HEK293 (cell line): Measurements from ENCODE around the gene SRC.

Source experiments
- CTCF ChIA-PET: fragments of 350-600 bp; formaldehyde crosslinking; extraction: SDS; loops from one replicate; lab custom pipeline; 2021; ENCODE audit warnings: antibody characterized with exemption; lab: Yijun Ruan, JAX
- POLR2A ChIA-PET: fragments of 300-600 bp; formaldehyde crosslinking; extraction: SDS; loops from one replicate; lab custom pipeline; 2020; ENCODE audit warnings: antibody characterized with exemption, inconsistent platforms; lab: Yijun Ruan, JAX
- H3K27ac ChIP-seq: fragments of 200-500 bp; sonication (Bioruptor generic); 2 replicates; pipeline ENCODE4 v1.5.1; 2014; ENCODE audit warnings: low read depth, low read length, control low read depth, inconsistent platforms; ENCODE audit errors: extremely low read depth
- H3K36me3 ChIP-seq, 2 experiments: fragments of 200-500 bp in 1 of 2; sonication (Bioruptor generic) in 1 of 2; 1 replicate in 1 of 2; 2 replicates in 1 of 2; pipeline ENCODE4 v1.5.1; 2014 to 2017; ENCODE audit warnings: inconsistent platforms in 2 of 2, low read length in 2 of 2; ENCODE audit not compliant: control insufficient read depth in 2 of 2, insufficient read depth in 1 of 2
- H3K4me1 ChIP-seq: fragments of 200-500 bp; sonication (Bioruptor generic); 2 replicates; pipeline ENCODE4 v1.5.1; 2014; ENCODE audit warnings: mild to moderate bottlenecking, low read length, inconsistent platforms; ENCODE audit not compliant: control insufficient read depth, insufficient read depth
- H3K4me3 ChIP-seq: 2 replicates; pipeline ENCODE4 v1.5.1; 2011; ENCODE audit warnings: low read depth, mild to moderate bottlenecking, control low read depth, low read length, moderate library complexity
- H3K9me3 ChIP-seq: fragments of 200-500 bp; sonication (Bioruptor generic); 2 replicates; pipeline ENCODE4 v1.5.1; 2014; ENCODE audit warnings: low read depth, low read length, inconsistent platforms; ENCODE audit not compliant: control insufficient read depth, insufficient read depth
- EGR2 ChIP-seq: fragments of 450-650 bp; formaldehyde crosslinking; IDR thresholded peaks from 2 replicates; pipeline ENCODE4 v1.5.1; 2016; ENCODE audit warnings: low read depth, missing biosample characterization, missing genetic modification characterization
- ELK4 ChIP-seq: IDR thresholded peaks from 2 replicates; pipeline ENCODE4 v1.6.1; 2011; ENCODE audit warnings: mild to moderate bottlenecking, low read depth, low read length, borderline replicate concordance
- GLIS2 ChIP-seq: fragments of 450-650 bp; formaldehyde crosslinking; IDR thresholded peaks from 2 replicates; pipeline ENCODE4 v1.5.1; 2016; ENCODE audit warnings: missing biosample characterization, missing genetic modification characterization
- HOXD13 ChIP-seq: sonication (generic); formaldehyde crosslinking; IDR thresholded peaks from 2 replicates; pipeline ENCODE4 v1.8.0; 2022; ENCODE audit warnings: missing genetic modification reagents, borderline replicate concordance
- KLF8 ChIP-seq: fragments of 450-650 bp; formaldehyde crosslinking; IDR thresholded peaks from 2 replicates; pipeline ENCODE4 v1.5.1; 2016; ENCODE audit warnings: missing biosample characterization, missing genetic modification characterization
- MYNN ChIP-seq: fragments of 450-650 bp; formaldehyde crosslinking; IDR thresholded peaks from 2 replicates; pipeline ENCODE4 v1.5.1; 2016; ENCODE audit warnings: missing biosample characterization, missing genetic modification characterization, borderline replicate concordance
- OSR2 ChIP-seq: fragments of 450-650 bp; formaldehyde crosslinking; IDR thresholded peaks from 2 replicates; pipeline ENCODE4 v1.5.1; 2016; ENCODE audit warnings: missing biosample characterization, missing genetic modification characterization
- REST ChIP-seq: fragments of 450-650 bp; formaldehyde crosslinking; IDR thresholded peaks from 2 replicates; pipeline ENCODE4 v1.5.1; 2016; ENCODE audit warnings: missing biosample characterization, missing genetic modification characterization
- SCRT2 ChIP-seq: fragments of 450-650 bp; formaldehyde crosslinking; IDR thresholded peaks from 2 replicates; pipeline ENCODE4 v1.5.1; 2016; ENCODE audit warnings: missing biosample characterization, missing genetic modification characterization
- ZBTB17 ChIP-seq: fragments of 450-650 bp; formaldehyde crosslinking; IDR thresholded peaks from 2 replicates; pipeline ENCODE4 v1.5.1; 2016; ENCODE audit warnings: missing biosample characterization, missing genetic modification characterization
- ZBTB48 ChIP-seq: fragments of 450-650 bp; formaldehyde crosslinking; IDR thresholded peaks from 2 replicates; pipeline ENCODE4 v1.5.1; 2016; ENCODE audit warnings: missing biosample characterization, missing genetic modification characterization
- ZFHX2 ChIP-seq: fragments of 450-650 bp; formaldehyde crosslinking; conservative IDR thresholded peaks from 2 replicates; pipeline ENCODE4 v1.5.1; 2016; ENCODE audit warnings: missing biosample characterization, missing genetic modification characterization
- ZFP3 ChIP-seq: fragments of 450-650 bp; formaldehyde crosslinking; IDR thresholded peaks from 2 replicates; pipeline ENCODE4 v1.5.1; 2016; ENCODE audit warnings: low read depth, missing biosample characterization, missing genetic modification characterization
- ZIC2 ChIP-seq: fragments of 450-650 bp; formaldehyde crosslinking; IDR thresholded peaks from 2 replicates; pipeline ENCODE4 v1.5.1; 2016; ENCODE audit warnings: missing biosample characterization, missing genetic modification characterization
- ZNF10 ChIP-seq: fragments of 450-650 bp; formaldehyde crosslinking; IDR thresholded peaks from 2 replicates; pipeline ENCODE4 v1.5.1; 2017; ENCODE audit warnings: missing biosample characterization, missing genetic modification characterization
- ZNF133 ChIP-seq: fragments of 450-650 bp; formaldehyde crosslinking; IDR thresholded peaks from 2 replicates; pipeline ENCODE4 v1.5.1; 2016; ENCODE audit warnings: missing biosample characterization, missing genetic modification characterization
- ZNF211 ChIP-seq: fragments of 450-650 bp; formaldehyde crosslinking; IDR thresholded peaks from 2 replicates; pipeline ENCODE4 v1.5.1; 2016; ENCODE audit warnings: low read depth, missing biosample characterization, missing genetic modification characterization
- ZNF513 ChIP-seq: fragments of 450-650 bp; IDR thresholded peaks from 2 replicates; pipeline ENCODE4 v1.5.1; 2018; ENCODE audit warnings: missing biosample characterization, missing genetic modification characterization
- ZNF530 ChIP-seq: fragments of 450-650 bp; formaldehyde crosslinking; IDR thresholded peaks from 2 replicates; pipeline ENCODE4 v1.5.1; 2016; ENCODE audit warnings: low read depth, missing biosample characterization, missing genetic modification characterization
- ZNF600 ChIP-seq: fragments of 450-650 bp; formaldehyde crosslinking; IDR thresholded peaks from 2 replicates; pipeline ENCODE4 v1.5.1; 2016; ENCODE audit warnings: missing biosample characterization, missing genetic modification characterization
- ZNF610 ChIP-seq: fragments of 450-650 bp; formaldehyde crosslinking; IDR thresholded peaks from 2 replicates; pipeline ENCODE4 v1.5.1; 2016; ENCODE audit warnings: missing biosample characterization, missing genetic modification characterization, borderline replicate concordance
- ZNF664 ChIP-seq: fragments of 450-650 bp; formaldehyde crosslinking; IDR thresholded peaks from 2 replicates; pipeline ENCODE4 v1.5.1; 2016; ENCODE audit warnings: missing biosample characterization, missing genetic modification characterization
- TF ChIP-seq, protein P1 (sequence below): fragments of 450-650 bp; formaldehyde crosslinking; IDR thresholded peaks from 2 replicates; pipeline ENCODE4 v1.5.1; 2016; ENCODE audit warnings: missing biosample characterization, missing genetic modification characterization

Gene SRC

GRCh38 chr20:37393863-37394542 lies 48.1 kb downstream of the SRC start:
- ChIA-PET POLR2A (no interaction called here), CTCF (no interaction called here)
- peaks cover 0 to 58% of the 10 kb centered on the region in 2 experiments; a peak in 1 of 3 replicates for H3K36me3 ChIP-seq

DNA sequence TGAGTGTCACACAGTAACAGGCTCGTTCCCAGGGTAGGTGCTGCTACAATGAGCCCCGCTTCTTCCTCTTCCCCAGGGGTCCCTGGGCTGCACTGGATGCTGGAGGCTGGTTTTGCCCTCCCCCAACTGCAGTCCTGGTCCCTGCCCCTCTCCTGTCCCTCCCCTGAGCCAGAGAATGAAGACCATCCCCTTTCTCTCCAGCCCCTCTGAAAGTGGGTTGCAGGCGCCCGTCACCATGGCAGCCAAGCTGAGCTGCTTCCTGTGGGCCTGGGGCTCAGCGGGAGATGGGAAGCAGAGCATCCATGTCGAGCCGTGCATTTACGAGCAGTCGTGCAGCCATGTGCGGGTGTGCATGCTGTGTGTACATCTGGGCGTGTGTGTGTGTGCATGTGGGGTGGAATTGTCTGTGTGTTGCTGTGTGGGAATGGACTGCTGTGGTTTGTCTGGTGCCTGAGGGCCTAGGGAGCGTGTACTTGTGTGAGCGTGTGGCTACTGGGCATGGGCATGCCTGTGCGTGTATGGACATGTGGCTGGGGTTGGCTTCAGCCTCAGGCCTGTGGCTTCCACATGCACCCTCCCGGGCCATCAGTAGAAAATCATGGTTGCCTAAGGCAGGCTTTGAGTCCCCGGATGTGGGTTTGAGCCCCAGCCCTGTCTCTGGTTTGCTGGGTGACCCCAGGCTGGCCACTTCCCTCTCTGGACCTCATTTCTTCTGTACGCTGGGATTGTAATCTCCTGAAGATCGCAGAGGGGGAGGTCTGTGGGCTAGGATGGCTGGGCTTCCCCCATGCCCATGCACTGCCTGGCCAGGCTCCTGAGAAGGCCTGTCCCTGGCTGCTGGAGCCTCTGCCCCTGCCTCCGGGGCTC lies 48.8 kb downstream of the SRC start:
- peak overlapping the region; percentile 51 for H3K27ac ChIP-seq
- ChIA-PET CTCF (no interaction called here), POLR2A (no interaction called here)
- H3K36me3 ChIP-seq = peaks cover 0 to 55% of the 10 kb centered on the region in 2 experiments; a peak in 1 of 3 replicates
- TF ChIP-seq KLF8 (tag by site-specific recombination) (0 out of 2 replicates have a peak, but pooled peaks have one; percentile 30), HOXD13 (no peak), ZNF10 (tag by site-specific recombination) (no peak), REST (tag by site-specific recombination) (no peak), ZBTB48 (tag by site-specific recombination) (peak; percentile 99), ZNF664 (0 out of 2 replicates have a peak, but pooled peaks have one; percentile 9), EGR2 (tag by site-specific recombination) (0 out of 2 replicates have a peak, but pooled peaks have one; percentile 10), SCRT2 (tag by site-specific recombination) (peak; percentile 60), ELK4 (no peak), ZFHX2 (tag by site-specific recombination) (peak; percentile 70), ZNF211 (no peak), GLIS2 (tag by site-specific recombination) (0 out of 2 replicates have a peak, but pooled peaks have one; percentile 15), ZIC2 (tag by site-specific recombination) (peak; percentile 95), ZNF513 (tag by site-specific recombination) (no peak), ZNF133 (tag by site-specific recombination) (peak; percentile 27; the same call in 1 of the 2 replicates), ZNF530 (tag by site-specific recombination) (no peak), OSR2 (tag by site-specific recombination) (peak; percentile 40; the same call in 1 of the 2 replicates), ZNF600 (tag by site-specific recombination) (peak; percentile 91), ZBTB17 (peak; percentile 22; the same call in 1 of the 2 replicates), MYNN (tag by site-specific recombination) (no peak)
- TF ChIP-seq, protein P1, sequence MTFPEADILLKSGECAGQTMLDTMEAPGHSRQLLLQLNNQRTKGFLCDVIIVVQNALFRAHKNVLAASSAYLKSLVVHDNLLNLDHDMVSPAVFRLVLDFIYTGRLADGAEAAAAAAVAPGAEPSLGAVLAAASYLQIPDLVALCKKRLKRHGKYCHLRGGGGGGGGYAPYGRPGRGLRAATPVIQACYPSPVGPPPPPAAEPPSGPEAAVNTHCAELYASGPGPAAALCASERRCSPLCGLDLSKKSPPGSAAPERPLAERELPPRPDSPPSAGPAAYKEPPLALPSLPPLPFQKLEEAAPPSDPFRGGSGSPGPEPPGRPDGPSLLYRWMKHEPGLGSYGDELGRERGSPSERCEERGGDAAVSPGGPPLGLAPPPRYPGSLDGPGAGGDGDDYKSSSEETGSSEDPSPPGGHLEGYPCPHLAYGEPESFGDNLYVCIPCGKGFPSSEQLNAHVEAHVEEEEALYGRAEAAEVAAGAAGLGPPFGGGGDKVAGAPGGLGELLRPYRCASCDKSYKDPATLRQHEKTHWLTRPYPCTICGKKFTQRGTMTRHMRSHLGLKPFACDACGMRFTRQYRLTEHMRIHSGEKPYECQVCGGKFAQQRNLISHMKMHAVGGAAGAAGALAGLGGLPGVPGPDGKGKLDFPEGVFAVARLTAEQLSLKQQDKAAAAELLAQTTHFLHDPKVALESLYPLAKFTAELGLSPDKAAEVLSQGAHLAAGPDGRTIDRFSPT (tag by site-specific recombination) = 0 out of 2 replicates have a peak, but pooled peaks have one; percentile 51
- no peaks in the 10 kb centered on the region for H3K4me1 ChIP-seq
- no peaks in the 10 kb centered on the region for H3K9me3 ChIP-seq
- H3K4me3 ChIP-seq = no peak overlapping the region

More at GRCh38 chr20:37393863-37394542, 48.1 kb downstream of the SRC start:
- TF ChIP-seq ZNF610 = no peak
- peak; percentile 67 for TF ChIP-seq ZFP3 (tag by site-specific recombination)
- no peak overlapping the region for H3K4me3 ChIP-seq
- H3K27ac ChIP-seq = 0 out of 2 replicates have a peak overlapping the region, but pooled peaks have one; percentile 24
- no peaks in the 10 kb centered on the region for H3K9me3 ChIP-seq
- no peaks in the 10 kb centered on the region for H3K4me1 ChIP-seq
